PFSK-1 (cell line): ENCODE data around the gene ABI3BP.

Experiments
- FOXP2 ChIP-seq: optimal IDR thresholded peaks from 2 replicates; pipeline ENCODE3; 2011; ENCODE audit warnings: borderline replicate concordance, control low read depth, inconsistent platforms; ENCODE audit not compliant: insufficient read depth; ENCODE audit errors: extremely low read length, extremely low read depth
- POLR2AphosphoS5 ChIP-seq: IDR thresholded peaks from 2 replicates; pipeline ENCODE4 v1.6.1; 2012; ENCODE audit warnings: low read depth, mild to moderate bottlenecking, control low read depth, low read length, moderate library complexity
- SIN3A ChIP-seq: IDR thresholded peaks from 2 replicates; pipeline ENCODE4 v1.6.1; 2012; ENCODE audit warnings: mild to moderate bottlenecking, low read length, moderate library complexity, borderline replicate concordance; ENCODE audit not compliant: insufficient read depth
- TAF1 ChIP-seq: IDR thresholded peaks from 2 replicates; pipeline ENCODE4 v1.6.1; 2012; ENCODE audit warnings: low read length, control low read depth, borderline replicate concordance; ENCODE audit not compliant: insufficient read depth
- TF ChIP-seq, protein P1 (sequence below), 2 experiments: IDR thresholded peaks; 2 replicates each; pipeline versions ENCODE4 v1.6.1 to v1.8.0; 2011 to 2012; ENCODE audit warnings: low read depth in 2 of 2, low read length in 2 of 2, control low read depth in 1 of 2, inconsistent platforms in 1 of 2, mild to moderate bottlenecking in 1 of 2, moderate library complexity in 1 of 2; ENCODE audit not compliant: insufficient read depth in 1 of 2

DNA sequence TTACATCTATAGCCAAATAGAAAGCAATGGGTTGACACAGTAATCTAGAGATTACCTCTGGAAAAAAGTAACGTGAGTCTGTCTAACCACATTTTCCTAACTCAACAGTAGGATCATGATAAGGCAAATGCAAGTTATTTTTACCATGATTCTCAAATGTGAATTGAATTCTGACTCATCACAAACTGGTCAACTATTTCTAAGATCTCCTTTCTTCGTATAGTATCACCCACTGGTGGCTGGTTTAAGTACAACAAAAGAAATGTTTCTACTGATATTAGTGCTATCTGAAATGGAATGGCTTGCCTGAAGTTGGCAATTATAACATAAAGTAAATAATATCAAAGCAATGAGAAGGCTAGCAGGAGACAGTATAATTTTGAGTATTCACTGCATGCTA lies 102.2 kb downstream of the ABI3BP start:
- TF ChIP-seq, protein P1, sequence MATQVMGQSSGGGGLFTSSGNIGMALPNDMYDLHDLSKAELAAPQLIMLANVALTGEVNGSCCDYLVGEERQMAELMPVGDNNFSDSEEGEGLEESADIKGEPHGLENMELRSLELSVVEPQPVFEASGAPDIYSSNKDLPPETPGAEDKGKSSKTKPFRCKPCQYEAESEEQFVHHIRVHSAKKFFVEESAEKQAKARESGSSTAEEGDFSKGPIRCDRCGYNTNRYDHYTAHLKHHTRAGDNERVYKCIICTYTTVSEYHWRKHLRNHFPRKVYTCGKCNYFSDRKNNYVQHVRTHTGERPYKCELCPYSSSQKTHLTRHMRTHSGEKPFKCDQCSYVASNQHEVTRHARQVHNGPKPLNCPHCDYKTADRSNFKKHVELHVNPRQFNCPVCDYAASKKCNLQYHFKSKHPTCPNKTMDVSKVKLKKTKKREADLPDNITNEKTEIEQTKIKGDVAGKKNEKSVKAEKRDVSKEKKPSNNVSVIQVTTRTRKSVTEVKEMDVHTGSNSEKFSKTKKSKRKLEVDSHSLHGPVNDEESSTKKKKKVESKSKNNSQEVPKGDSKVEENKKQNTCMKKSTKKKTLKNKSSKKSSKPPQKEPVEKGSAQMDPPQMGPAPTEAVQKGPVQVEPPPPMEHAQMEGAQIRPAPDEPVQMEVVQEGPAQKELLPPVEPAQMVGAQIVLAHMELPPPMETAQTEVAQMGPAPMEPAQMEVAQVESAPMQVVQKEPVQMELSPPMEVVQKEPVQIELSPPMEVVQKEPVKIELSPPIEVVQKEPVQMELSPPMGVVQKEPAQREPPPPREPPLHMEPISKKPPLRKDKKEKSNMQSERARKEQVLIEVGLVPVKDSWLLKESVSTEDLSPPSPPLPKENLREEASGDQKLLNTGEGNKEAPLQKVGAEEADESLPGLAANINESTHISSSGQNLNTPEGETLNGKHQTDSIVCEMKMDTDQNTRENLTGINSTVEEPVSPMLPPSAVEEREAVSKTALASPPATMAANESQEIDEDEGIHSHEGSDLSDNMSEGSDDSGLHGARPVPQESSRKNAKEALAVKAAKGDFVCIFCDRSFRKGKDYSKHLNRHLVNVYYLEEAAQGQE (IDR thresholded peaks at IDR 0.05; ENCODE audit: insufficient read depth in 1 of 2, low read depth in 2 of 2, low read length in 2 of 2): no peak
- TF ChIP-seq TAF1: no peak
- no peak for TF ChIP-seq POLR2AphosphoS5
- no peak for TF ChIP-seq SIN3A
- no peak for TF ChIP-seq FOXP2
